Testis (tissue), 2 donors: ENCODE results near the gene TST.

ENCODE experiments used
- CTCF ChIP-seq, 3 experiments: fragments of 450-650 bp in 2 of 3; fragments of 200-600 bp in 1 of 3; sonication (generic) in 1 of 3; IDR thresholded peaks; one replicate each; pipeline ENCODE4 v1.5.1; 2016 to 2019; ENCODE audit warnings: antibody characterized with exemption in 3 of 3, mild to moderate bottlenecking in 2 of 3, moderate library complexity in 1 of 3
- POLR2A ChIP-seq: fragments of 450-650 bp; IDR thresholded peaks from one replicate; pipeline ENCODE4 v1.6.1; 2017; ENCODE audit warnings: antibody characterized with exemption, mild to moderate bottlenecking, moderate library complexity

GRCh38 chr22:37067428-37067827 is 48.2 kb upstream of the TST start:
- TF ChIP-seq CTCF (IDR thresholded peaks at IDR 0.05) (no peak), POLR2A (no peak)
